ENCODE measurements around the gene C1orf116. TPM values are rescaled to one million over a fixed set of nuclear protein-coding genes. Genes with fewer than 3 reads are reported as not detected.

C1orf116 gene
- 2.0 and 2.2 TPM in 2 replicates for polyA plus RNA-seq (2011; rRNA removed)
- polyA plus RNA-seq (2012; cell fraction: cytosol; rRNA removed), result 1.2 TPM in 2 replicates
- polyA plus RNA-seq (2012; cell fraction: nucleus; rRNA removed), result 1.9 and 2.7 TPM in 2 replicates
- 3.2 to 3.6 TPM (median 3.4 TPM) in 3 replicates for polyA plus RNA-seq (2017; fragmentation: RNase III; extraction: RNeasy Plus Mini Kit Qiagen cat#74134 plus additional on column Dnase treatment)
- polyA minus RNA-seq (2011; rRNA and poly(A)+ RNA removed), result 2.9 and 3.7 TPM in 2 replicates

- Histone ChIP-seq H3K9me3 (no peaks in the 10 kb centered on the region), H3K4me1 (peaks cover 76% of the 10 kb centered on the region), H3K27ac (peak within 1 kb of the TSS; percentile 86 to 89), H3K4me3 (peak within 1 kb of the TSS; percentile 33), H3K4me2 (peak within 1 kb of the TSS; percentile 77)
- peak; percentile 54 to 70; a peak in 4 of 6 replicates for ATAC-seq
- DNase-seq (ENCODE audit: low read depth in 1 of 2, low spot score in 1 of 2), result peak; percentile 67 to 76
- ChIA-PET CTCF (interaction anchor here (0.8 to 5.8 kb wide), 13 partner anchors 8 to 467 kb away, joined by 3 to 40 read pairs (median 5); partner anchors contain the start of gene YOD1), POLR2A (interaction anchor here (0.8 to 1.0 kb wide), 3 partner anchors 9 to 20 kb away, joined by 3 read pairs; partner anchors contain the start of gene PFKFB2)
- peak; percentile 46 for FAIRE-seq
- TF ChIP-seq HDAC2 (IDR thresholded peaks at IDR 0.05), result no peak
- no peak for TF ChIP-seq GATA3 (IDR thresholded peaks at IDR 0.05; ENCODE audit: borderline replicate concordance)
- no peak for TF ChIP-seq E2F6 (IDR thresholded peaks at IDR 0.05; ENCODE audit: borderline replicate concordance, low read depth)
- no peak for TF ChIP-seq EHMT2 (IDR thresholded peaks at IDR 0.05; ENCODE audit: low read depth)
- no peak for TF ChIP-seq CBX8 (IDR thresholded peaks at IDR 0.05)
- TF ChIP-seq KDM1A (IDR thresholded peaks at IDR 0.05; ENCODE audit: low read depth), result no peak
- no peak for TF ChIP-seq FOSL2 (IDR thresholded peaks at IDR 0.05)
- TF ChIP-seq FOSL2 (CRISPR knock-in tag; IDR thresholded peaks at IDR 0.05), result no peak
- TF ChIP-seq REST (IDR thresholded peaks at IDR 0.05), result no peak
- TF ChIP-seq EHF (CRISPR knock-in tag; IDR thresholded peaks at IDR 0.05), result no peak
- TF ChIP-seq BCL3 (IDR thresholded peaks at IDR 0.05), result no peak
- TF ChIP-seq HES2 (IDR thresholded peaks at IDR 0.05), result no peak
- WGBS (ENCODE audit: missing lambda C conversion rate), result 3% methylated on average over 1 of the region's 1 CpG
These were observed at the start of gene C1orf116 for GRCh38 chr1:207032528-207033017. TSS of gene C1orf116 (minus strand) at chr1:207032756. CDS start at chr1:207027598, 5,158 bp downstream.

GRCh38 chr1:207081806-207082205 lies 49.2 kb upstream of the C1orf116 start:
- TF ChIP-seq MAFK (IDR thresholded peaks at IDR 0.05; ENCODE audit: partially characterized antibody) (peak; percentile 89), SMC3 (IDR thresholded peaks at IDR 0.05) (no peak), HOXA7 (CRISPR knock-in tag; IDR thresholded peaks at IDR 0.05) (no peak), RNF2 (IDR thresholded peaks at IDR 0.05; ENCODE audit: borderline replicate concordance, low read depth) (no peak), HES2 (IDR thresholded peaks at IDR 0.05) (no peak), FOSB (CRISPR knock-in tag; IDR thresholded peaks at IDR 0.05) (no peak), GATA3 (IDR thresholded peaks at IDR 0.05; ENCODE audit: borderline replicate concordance) (no peak)
- DNase-seq (ENCODE audit: low read depth in 1 of 2, low spot score in 1 of 2) (no peak), FAIRE-seq (no peak), ATAC-seq (no peak)
- H3K4me2 ChIP-seq, result no peak overlapping the region; the same call in 2 of the 3 replicates
- ChIA-PET POLR2A (interaction anchor here (1.5 kb wide), 1 partner anchor 240 kb away, joined by 4 read pairs; the partner anchor contains the start of gene CD55), CTCF (interaction anchor here (3.9 to 8.4 kb wide), 3 partner anchors 33 to 417 kb away, joined by 17 to 94 read pairs (median 44); no protein-coding TSS in a partner anchor)
- H3K27ac ChIP-seq, result no peak overlapping the region
- no peaks in the 10 kb centered on the region for H3K9me3 ChIP-seq
- WGBS (ENCODE audit: missing lambda C conversion rate), result 53% methylated on average over 2 of the region's 2 CpGs
- peaks cover 28% of the 10 kb centered on the region for H3K4me1 ChIP-seq
- no peak overlapping the region for H3K4me3 ChIP-seq

Data from A549 (cell line).